Measurements from ENCODE around the gene CRACR2B.
A peak's percentile ranks its signal among the peaks of the same experiment; 100 is the strongest.

CRACR2B gene

GRCh38 chr11:811446-812245, 16.1 kb upstream of the CRACR2B start:
- DNase-seq (ENCODE audit: low spot score): peak; percentile 34

GRCh38 chr11:812390-812789, 15.3 kb upstream of the CRACR2B start:
- DNase-seq (ENCODE audit: low spot score): no peak

GRCh38 chr11:813072-813455, 14.7 kb upstream of the CRACR2B start:
- DNase-seq (ENCODE audit: low spot score): no peak

- peak; percentile 37 for DNase-seq (ENCODE audit: low spot score)
Measured at GRCh38 chr11:813456-814096, 14.1 kb upstream of the CRACR2B start.

- peak; percentile 25 for DNase-seq (ENCODE audit: low spot score)
Measured at GRCh38 chr11:815675-816432, 11.9 kb upstream of the CRACR2B start.

GRCh38 chr11:816433-816779, 11.3 kb upstream of the CRACR2B start:
- DNase-seq (ENCODE audit: low spot score): no peak

GRCh38 chr11:818396-819128, 9.2 kb upstream of the CRACR2B start, which contains the start of gene PNPLA2:
Gene PNPLA2 (plus strand): TSS chr11:818914. CDS start chr11:819719, 805 bp downstream.
- DNase-seq (ENCODE audit: low spot score): no peak

- DNase-seq (ENCODE audit: low spot score): peak; percentile 91
Measured at GRCh38 chr11:819129-819931, 8.4 kb upstream of the CRACR2B start.

GRCh38 chr11:819943-820649, 7.6 kb upstream of the CRACR2B start:
- peak; percentile 96 for DNase-seq (ENCODE audit: low spot score)

GRCh38 chr11:820655-821511, 6.8 kb upstream of the CRACR2B start:
- DNase-seq (ENCODE audit: low spot score): no peak

GRCh38 chr11:821512-822371, 6.0 kb upstream of the CRACR2B start:
- no peak for DNase-seq (ENCODE audit: low spot score)

- no peak for DNase-seq (ENCODE audit: low spot score)
Measured at GRCh38 chr11:823441-824291, 4.1 kb upstream of the CRACR2B start.

GRCh38 chr11:824292-824880, 3.3 kb upstream of the CRACR2B start:
- DNase-seq (ENCODE audit: low spot score): no peak

- no peak for DNase-seq (ENCODE audit: low spot score)
Measured at GRCh38 chr11:824942-825341, 2.8 kb upstream of the CRACR2B start.

GRCh38 chr11:825366-826226, 2.1 kb upstream of the CRACR2B start:
- no peak for DNase-seq (ENCODE audit: low spot score)

GRCh38 chr11:826227-826621, 1.5 kb upstream of the CRACR2B start:
- DNase-seq (ENCODE audit: low spot score): no peak

GRCh38 chr11:826836-827145, 928 bp upstream of the CRACR2B start:
- no peak for DNase-seq (ENCODE audit: low spot score)
